IPS-11a (cell line): Measurements from ENCODE around the gene LSP1.
"Not testable (repeated sequence)": the region's sequence is repeated elsewhere in the genome, so short reads cannot be mapped to it uniquely, and the experiment has no call there.

Experiments used
- H3K4me3 ChIP-seq: one replicate; pipeline ENCODE4 v1.5.1; 2013; ENCODE audit warnings: low read depth, low read length, control low read depth

LSP1 gene

GRCh38 chr11:1852877-1853276 lies at the start of gene LSP1:
Gene LSP1, plus strand, starts transcription at chr11:1853084. Its CDS starts 61 bp downstream, at chr11:1853145.
- no peak within 1 kb of the TSS for H3K4me3 ChIP-seq

GRCh38 chr11:1803246-1803645 lies 49.6 kb upstream of the LSP1 start:
- no peak overlapping the region for H3K4me3 ChIP-seq

- not testable (repeated sequence) for H3K4me3 ChIP-seq
These were observed 48.9 kb upstream of the LSP1 start for GRCh38 chr11:1803835-1804519.

- H3K4me3 ChIP-seq: no peak overlapping the region
These were observed 47.4 kb upstream of the LSP1 start for GRCh38 chr11:1805525-1805924.

- no peak overlapping the region for H3K4me3 ChIP-seq
These were observed 45.5 kb upstream of the LSP1 start for GRCh38 chr11:1807264-1807995.

- H3K4me3 ChIP-seq: no peak overlapping the region
These were observed 42.1 kb upstream of the LSP1 start for GRCh38 chr11:1810761-1811160.

- no peak overlapping the region for H3K4me3 ChIP-seq
These were observed 40.6 kb upstream of the LSP1 start for GRCh38 chr11:1812274-1812673.

- H3K4me3 ChIP-seq: no peak overlapping the region
These were observed 40.1 kb upstream of the LSP1 start for GRCh38 chr11:1812801-1813200.

- H3K4me3 ChIP-seq: not testable (repeated sequence)
These were observed 39.5 kb upstream of the LSP1 start for GRCh38 chr11:1813356-1813755.

- H3K4me3 ChIP-seq: no peak overlapping the region
These were observed 38.2 kb upstream of the LSP1 start for GRCh38 chr11:1814691-1815090.

- H3K4me3 ChIP-seq: no peak overlapping the region
These were observed 37.6 kb upstream of the LSP1 start for GRCh38 chr11:1815311-1815710.

- no peak overlapping the region for H3K4me3 ChIP-seq
These were observed 37.1 kb upstream of the LSP1 start for GRCh38 chr11:1815751-1816150.

GRCh38 chr11:1817000-1817399 lies 35.9 kb upstream of the LSP1 start:
- no peak overlapping the region for H3K4me3 ChIP-seq

- no peak overlapping the region for H3K4me3 ChIP-seq
These were observed 35.4 kb upstream of the LSP1 start for GRCh38 chr11:1817511-1817910.

- no peak overlapping the region for H3K4me3 ChIP-seq
These were observed 33.8 kb upstream of the LSP1 start for GRCh38 chr11:1819074-1819473.

GRCh38 chr11:1820463-1821325 lies 32.2 kb upstream of the LSP1 start:
- H3K4me3 ChIP-seq: no peak overlapping the region

GRCh38 chr11:1821562-1821961 lies 31.3 kb upstream of the LSP1 start:
- no peak overlapping the region for H3K4me3 ChIP-seq

GRCh38 chr11:1822648-1823375 lies 30.1 kb upstream of the LSP1 start:
- no peak overlapping the region for H3K4me3 ChIP-seq

- no peak overlapping the region for H3K4me3 ChIP-seq
These were observed 29.3 kb upstream of the LSP1 start for GRCh38 chr11:1823376-1824220.
